TTC549 (cell line): ENCODE data around the gene ADK.

Experiments
- FAIRE-seq: peaks from 2 replicates; lab custom pipeline; 2012; peaks lifted over from hg19 to GRCh38; lab: Jason Lieb, UNC

The ADK gene

DNA sequence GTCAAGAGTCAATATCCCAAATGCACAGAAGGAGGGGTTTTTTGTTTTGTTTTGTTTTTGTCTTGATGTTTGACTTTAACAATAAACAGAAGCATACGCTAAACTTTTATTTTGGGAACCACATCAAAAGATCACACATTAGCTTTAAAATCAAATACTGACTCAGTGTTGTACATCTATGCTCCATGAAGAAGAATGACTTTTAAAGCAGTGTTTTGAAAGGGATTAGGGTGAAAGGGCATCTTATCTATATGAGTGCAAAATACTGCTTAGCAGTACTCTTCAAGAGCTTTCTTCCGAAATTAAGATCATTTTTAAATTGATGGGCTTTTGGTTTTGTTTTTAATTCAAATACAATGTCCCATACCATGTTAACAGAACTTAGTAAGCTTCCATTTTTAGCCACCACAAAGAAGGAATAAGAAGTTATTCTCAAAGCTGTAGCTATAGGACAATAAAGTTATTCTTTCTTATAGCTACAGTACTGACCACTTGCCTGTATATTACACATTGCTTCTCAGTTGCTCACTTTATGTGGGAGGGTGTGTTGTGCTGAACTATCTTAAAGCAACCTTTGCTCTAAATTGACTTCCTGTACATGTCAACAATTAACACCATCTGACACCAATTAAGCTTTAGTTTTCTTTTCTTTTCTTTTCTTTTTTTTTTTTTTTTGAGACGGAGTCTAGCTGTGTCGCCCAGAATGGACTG is 531.1 kb downstream of the ADK start:
- FAIRE-seq, result no peak

DNA sequence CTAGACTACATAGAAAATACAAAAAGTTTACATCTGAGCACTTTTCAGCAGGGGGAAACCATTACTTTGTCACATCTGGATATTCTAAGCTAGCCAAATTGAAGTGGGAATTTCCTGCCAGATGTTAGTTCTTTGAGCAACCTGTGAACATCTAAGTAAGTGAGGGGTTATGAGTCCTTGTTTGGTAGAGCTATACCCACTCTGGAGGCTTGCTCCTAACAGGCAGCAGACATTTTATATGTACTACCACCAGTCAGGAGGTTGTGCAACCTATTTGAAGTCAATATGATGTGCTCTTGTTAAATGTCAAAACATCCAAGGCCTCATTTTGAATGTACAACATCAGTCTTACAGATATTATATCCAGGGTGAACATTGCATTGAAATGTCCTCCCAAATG is 532.0 kb downstream of the ADK start:
- no peak for FAIRE-seq

DNA sequence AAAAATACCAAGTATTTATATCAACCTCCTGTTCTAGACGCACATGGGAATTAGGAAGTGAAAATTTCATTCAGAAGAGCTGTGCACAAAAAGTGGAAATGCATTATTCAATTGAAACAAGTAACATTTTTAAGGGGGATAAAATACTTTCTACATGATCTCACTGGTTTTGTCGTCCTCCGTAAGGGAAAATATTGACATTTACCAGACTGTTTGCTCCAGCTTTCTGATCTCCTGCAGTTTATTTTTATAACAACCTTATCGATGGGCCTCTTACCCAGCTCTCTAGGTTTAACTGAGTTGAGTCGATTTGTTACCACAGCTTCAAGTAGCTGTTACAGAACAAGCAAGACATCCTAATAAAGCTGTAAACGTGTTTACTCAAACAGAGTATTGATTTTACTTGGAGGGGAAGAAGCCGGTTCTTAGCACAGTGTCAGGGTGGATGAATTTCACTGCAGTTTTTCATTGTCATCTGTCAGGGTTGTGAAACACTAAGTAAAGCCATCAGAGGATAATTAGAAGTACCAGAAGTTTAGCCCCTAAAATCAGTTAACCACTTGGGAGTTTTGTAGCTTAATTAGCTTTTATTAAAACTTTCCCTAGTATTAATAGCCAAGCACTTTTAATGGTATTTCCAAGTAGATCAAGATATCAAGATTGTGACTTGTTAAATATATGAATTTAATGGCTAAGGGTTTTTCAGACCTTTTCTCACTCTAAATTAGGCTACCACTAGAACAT is 532.8 kb downstream of the ADK start:
- FAIRE-seq, result no peak

DNA sequence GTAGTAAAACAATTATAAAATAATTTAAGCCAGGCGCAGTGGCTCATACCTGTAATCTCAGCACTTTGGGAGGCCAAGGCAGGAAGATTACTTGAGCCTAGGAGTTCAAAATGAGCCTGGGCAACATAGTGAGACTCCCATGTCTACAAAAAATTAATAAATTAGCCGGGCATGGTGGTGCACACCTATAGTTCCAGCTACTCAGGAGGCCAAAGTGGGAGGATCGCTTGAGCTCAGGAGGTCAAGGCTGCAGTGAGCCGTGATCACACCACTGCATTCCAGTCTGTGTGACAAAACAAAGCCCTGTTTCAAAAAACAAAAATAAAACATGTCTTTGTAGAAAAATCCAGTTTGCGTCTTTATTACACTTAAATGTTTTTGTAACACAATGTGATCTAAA is 533.4 kb downstream of the ADK start:
- FAIRE-seq, result no peak

DNA sequence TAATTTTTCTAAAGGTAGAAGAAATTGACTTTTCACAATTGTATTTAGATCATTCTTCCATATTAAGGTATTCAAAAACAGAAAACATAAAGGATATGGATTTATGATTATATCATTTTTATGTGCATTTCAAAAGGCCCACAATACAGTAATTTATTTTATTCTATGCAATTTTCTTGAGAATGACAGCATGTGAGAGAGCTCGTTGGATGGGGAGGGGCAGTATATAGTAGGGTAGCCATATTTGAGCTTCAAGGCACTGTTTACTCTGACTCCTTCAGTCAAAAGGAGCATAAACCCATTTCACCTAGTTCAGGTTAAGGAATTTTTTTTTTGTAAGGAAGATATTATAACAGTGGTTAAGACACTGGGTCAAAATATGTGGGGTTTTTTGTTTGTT is 534.5 kb downstream of the ADK start:
- FAIRE-seq, result no peak

DNA sequence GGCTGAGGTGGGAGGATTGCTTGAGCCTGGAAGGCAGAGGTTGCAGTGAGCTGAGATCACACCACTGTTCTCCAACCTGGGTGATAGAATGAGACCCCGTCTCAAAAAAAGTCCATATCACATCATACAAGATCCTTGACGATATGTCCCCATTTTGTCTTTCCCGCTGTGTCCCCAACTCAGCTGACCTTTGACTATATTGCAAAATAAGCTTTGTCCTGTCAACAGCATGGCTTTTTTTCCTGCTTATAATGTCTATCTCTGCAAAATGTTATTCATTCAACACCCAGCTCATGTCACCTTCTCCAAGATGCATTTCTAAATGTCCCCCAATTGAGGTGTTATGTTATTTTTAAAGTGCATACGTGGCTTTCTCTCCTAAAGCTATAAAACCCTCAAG is 539.4 kb downstream of the ADK start:
- no peak for FAIRE-seq

DNA sequence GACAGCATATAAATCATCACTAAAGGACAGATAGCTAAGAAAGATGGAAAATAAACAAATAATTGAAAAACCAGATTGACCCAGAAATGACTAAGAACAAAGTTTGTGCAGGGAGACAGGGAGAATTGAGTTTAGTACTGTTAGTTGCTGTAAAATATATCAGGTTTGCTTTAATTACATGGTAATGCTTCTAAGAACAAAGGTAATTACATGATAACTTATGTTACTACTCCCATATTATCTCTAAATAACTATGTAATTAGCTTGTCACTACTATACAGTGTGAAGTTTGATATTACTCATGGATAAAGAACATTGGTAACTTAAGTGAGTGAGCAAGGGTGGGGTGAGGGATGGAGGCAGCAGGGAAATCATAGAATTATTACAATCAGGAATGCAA is 540.1 kb downstream of the ADK start:
- FAIRE-seq, result no peak

DNA sequence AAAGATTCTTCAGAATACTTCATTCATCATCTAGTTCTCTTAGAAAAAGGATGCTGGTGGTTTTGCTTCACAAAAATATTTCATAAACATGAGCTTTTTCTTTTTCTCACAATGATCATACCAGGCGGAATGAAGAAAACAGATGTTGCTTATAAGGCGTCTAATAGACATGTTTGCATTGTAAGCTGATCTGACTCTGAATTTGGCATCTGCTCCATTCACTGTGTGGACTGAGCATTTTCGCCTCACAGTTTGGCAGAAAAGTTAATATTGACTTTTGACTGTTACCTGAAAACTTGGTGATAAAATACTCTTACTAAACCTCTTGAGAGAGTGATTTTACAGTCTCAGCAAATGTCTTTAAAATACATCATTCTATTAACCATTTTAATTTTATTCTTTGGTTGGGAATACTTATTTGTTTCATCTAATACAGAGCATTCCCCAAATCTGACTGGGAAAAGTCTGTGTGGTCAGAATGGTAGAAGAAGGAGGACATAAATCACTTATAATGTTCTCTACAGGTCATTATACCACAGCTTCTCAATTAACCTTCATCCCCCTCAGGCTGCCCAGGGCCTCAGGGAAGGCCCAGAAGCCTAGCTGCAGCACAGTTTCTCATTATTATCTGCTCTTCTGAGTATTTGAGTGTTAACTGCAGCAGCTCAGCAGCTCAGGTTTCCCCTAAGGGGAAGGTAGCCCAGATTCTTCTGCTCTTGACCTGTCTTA is 553.8 kb downstream of the ADK start:
- no peak for FAIRE-seq

DNA sequence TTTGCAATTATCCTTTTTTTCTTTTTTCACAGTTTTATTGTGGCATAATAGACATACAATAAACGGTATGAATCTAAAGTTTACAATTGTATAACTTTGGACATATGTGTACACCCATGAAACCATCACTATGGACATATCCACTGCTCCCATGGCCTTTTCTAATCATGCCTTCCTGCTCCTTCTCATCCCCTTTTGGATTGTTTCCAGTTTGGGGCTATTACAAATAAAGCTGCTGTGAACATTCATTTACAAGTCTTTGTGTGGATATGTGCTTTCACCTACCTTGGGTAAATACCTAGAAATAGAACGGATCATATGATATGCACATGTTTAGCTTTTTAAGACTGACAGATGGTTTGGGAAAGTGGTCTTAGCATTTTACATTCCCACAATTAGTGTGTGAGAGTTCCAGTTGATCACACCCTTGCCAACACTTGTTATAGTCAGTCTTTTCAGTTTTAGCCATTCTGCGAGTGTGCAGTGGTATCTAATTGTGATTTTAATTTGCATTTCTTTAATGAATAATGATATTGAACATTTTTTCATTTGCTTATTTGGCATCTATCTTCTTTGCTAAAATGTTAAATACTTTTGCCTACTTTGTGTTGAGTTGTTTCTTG is 554.4 kb downstream of the ADK start:
- FAIRE-seq, result no peak

DNA sequence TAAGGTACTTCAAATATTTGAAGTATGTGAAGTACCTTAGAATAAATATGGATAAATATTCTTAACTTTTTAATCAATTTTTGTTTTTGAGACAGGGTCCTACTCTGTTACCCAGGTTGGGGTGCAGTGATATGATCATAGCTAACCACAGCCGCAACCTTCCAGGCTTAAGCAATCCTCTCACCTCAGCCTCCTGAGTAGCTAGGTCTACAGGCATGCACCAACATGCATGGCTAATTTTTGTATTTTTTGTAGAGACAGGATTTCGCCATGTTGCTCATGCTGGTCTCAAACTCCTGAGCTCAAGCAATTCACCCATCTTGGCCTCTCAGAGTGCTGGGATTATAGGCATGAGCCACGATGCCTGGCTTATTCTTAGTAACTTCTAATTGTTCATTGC is 555.9 kb downstream of the ADK start:
- FAIRE-seq, result no peak

DNA sequence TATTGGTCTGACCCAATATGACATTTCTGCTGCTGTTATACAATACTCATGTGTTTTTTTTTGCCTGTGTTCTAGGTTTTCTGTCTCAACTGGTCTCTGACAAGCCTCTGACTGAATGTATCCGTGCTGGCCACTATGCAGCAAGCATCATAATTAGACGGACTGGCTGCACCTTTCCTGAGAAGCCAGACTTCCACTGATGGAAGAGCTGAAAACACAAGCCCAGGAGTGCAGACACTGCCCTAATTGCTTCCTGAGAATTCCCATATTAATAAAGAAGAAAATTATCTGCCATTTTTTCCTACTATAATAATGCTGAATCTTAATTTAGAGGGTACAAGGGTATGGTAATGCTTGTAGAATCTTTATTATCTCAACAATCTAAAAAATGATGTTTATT is 557.2 kb downstream of the ADK start:
- FAIRE-seq, result no peak

DNA sequence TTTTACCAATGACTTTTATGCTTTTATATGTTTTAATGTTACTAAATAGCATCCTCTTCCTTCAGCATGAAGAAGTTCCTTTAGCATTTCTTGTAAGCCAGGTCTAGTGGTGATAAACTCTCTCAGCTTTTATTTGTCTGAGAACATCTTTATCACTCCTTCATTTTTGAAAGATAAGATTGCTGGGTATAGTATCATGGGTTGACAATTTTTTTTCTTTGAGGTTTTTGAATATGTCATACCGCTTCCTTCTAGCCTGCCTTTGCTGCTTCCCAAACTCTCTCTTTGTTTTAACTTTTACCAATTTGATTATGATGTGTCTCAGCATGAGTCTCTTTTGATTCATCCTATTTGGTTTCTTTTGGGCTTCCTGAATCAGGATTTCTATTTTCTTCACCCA is 567.2 kb downstream of the ADK start:
- no peak for FAIRE-seq

DNA sequence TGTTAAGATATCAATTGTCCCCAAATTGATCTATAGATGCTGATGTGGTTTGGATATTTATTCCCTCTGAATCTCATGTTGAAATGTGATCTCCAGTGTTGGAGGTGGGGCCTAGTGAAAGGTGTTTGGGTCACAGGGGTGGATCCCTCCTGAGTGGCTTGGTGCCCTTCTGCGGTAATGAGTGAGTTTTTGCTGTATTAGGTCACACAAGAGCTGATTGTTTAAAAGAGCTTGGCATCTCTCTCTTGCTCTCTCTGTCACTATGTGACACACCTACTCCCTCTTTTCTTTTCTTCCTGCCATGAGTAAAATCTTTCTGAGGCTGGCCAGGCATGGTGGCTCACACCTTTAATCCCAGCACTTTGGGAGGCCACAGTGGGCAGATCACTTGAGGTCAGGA is 577.2 kb downstream of the ADK start:
- FAIRE-seq, result no peak

DNA sequence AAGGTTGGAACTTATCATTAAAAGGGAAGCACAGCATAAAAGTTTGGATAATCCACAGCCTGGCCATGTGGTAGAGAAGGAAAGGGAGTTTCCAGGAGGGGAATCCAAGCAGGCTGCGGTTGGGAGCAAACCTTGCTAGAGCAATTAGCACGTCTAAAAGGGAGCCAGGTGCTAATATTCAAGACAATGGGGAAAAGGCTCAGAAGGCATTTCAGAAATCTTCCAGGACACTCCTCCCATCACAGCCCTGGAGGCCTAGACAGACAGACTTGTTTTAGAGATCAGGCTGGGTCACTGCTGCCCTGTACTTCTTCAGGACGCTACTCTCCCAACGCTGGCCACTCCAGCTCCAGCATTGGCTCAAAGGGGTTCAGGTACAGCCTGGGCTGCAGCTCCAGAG is 579.2 kb downstream of the ADK start:
- FAIRE-seq, result no peak

DNA sequence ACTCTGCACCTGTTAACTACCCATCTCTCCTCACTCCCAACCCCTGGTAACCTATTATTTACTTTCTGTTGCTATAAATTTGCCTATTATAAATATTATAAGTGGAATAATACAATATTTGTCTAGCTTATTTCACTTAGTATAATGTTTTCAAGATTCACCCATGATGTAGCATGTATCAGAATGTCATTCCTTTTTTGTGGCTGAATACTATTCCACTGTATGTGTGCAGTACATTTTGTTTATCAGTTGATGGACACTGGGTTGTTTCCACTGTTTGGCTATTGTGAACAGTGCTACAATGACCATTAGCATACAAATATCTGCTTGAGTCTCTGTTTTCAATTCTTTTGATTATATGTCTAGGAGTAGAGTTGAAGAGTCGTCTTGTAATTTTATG is 582.6 kb downstream of the ADK start:
- no peak for FAIRE-seq

DNA sequence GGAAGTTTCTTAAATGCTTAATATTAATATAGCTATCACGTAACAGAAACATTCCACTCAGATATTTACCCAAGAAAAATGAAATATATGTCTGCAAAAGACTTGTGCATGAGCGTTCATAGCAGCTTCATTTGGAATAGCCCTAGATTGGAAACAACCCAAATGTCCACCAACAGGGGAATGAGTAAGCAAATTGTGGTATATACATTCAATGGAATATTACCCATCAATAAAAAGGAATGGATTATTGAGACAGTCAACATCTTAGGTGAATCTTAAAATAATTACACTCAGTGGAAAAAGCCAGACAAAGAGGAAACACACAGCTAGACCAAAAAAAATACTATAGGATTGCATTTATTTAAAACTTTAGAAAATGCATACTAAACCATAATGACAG is 585.0 kb downstream of the ADK start:
- no peak for FAIRE-seq

DNA sequence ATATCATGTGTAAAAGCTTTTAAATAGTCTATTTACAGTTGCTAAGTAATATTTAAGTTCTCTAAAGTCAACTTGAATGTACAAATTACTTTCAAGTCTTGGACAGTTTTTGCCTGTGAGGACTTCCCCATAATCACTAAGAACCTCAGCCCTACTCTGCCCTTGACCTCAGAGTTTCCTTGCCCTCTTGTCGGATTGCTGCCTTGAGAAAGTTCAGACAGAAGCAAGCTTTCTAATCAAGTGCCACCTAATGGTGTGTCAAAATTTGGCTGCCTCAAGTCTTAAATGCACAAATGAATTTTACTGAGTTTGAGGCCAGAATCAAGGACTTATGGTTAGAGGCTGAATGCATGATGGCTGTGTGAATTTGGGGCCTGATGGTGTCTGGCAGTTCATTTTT is 587.0 kb downstream of the ADK start:
- FAIRE-seq, result no peak

DNA sequence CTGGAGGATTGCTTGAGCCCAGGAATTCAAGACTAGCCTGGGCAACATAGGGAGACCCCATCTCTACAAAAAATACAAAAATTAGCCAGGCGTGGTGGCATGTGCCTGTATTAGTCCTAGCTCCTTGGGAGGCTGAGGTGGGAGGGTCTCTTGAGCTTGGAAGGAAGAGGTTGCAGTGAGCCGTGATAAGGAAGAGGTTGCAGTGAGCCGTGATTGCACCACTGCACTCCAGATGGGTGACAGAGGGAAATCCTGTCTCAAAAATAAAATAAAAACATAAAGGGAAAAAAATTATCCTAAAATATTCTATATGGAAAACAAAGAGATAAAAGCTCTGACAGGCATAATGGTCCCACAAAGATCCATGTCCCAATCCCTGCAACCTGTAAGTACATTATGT is 587.5 kb downstream of the ADK start:
- FAIRE-seq, result no peak

DNA sequence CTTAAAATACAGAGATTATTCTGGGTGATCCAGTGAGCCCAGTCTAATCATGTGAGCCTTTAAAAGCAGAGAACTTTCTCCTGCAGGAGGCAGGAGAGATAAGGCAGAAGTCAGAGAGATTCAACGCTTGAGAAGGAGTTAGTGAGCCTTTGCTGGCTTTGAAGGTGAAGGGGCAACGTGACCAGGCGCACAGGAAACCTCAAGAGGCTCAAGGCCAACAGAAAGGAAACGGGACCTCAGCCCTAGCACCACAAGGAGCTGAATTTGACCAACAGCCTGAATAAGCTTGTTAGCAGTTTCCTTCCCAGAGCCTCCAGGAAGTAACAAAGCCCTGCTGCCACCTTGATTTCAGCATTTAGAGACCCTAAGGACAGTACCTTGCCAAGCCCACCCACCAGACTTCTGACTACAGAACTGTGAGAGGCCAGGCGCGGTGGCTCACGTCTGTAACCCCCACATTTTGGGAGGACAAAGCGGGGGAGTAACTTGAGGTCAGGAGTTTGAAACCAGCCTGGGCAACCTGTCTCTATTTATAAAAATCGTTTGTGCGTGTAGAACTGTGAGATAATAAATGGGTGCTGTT is 588.1 kb downstream of the ADK start:
- no peak for FAIRE-seq

DNA sequence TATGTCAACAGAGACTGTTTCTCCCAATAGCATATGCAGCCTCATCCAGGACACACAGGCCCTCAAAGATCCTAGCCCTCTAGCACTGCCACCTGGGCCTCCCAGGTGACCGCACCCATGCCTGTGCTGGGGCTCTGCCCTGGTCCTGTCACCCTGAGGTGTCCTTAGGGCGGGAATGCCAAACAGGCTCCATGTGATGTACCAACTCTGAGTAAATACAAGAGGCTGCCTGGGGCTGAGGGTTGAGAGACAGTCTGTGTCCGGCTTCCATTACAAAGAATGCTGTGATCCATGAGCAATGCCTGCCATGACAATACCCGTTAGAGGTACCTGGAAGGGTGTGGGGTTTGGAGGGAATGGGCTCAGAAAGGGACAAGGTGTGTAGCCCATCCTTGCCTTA is 592.4 kb downstream of the ADK start:
- no peak for FAIRE-seq

DNA sequence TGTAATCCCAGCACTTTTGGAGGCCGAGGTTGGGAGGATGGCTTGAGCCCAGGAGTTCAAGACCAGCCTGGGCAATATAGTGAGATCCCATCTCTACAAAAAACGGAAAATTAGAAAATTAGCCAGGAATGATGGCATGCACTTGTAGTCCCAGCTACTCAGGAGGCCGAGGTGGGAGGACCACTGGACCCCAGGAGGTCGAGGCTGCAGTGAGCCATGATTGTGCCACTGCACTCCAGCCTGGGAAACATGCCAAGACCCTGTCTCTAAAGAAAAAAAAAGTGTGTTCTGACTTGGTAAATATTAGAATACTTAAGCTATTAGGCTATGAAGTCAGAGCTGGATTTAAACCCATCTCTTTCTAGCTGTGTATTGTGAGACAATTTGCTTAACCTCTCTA is 594.4 kb downstream of the ADK start:
- no peak for FAIRE-seq

DNA sequence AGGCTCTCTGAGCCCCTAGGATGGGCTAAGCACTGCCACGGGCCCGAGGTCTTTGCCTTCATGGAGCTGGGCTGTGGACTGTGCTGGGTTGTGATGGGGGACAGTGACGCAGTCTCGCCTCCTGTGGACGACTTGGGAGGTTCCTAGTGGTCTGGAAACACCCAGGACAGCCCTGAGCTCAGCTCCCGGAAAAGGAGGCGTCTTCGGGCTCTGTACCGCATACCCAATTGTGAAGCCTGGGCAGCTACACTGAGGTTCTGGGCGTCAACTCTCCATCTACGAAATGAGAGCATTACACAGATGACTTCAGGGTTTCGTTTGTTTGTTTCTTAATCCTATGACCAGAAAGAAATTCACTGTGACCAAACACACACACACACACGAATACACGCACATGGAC is 595.8 kb downstream of the ADK start:
- FAIRE-seq, result no peak
